Measurements from ENCODE around the gene SLC35F5. TPM values are rescaled to one million over a fixed set of nuclear protein-coding genes. Genes with fewer than 3 reads are reported as not detected.

SLC35F5 gene
- total and polyA plus RNA-seq, 2 of the 13 experiments (the other 11 are each of a cell fraction or from before 2014, with no cell fraction given): 139 to 174 TPM

DNA sequence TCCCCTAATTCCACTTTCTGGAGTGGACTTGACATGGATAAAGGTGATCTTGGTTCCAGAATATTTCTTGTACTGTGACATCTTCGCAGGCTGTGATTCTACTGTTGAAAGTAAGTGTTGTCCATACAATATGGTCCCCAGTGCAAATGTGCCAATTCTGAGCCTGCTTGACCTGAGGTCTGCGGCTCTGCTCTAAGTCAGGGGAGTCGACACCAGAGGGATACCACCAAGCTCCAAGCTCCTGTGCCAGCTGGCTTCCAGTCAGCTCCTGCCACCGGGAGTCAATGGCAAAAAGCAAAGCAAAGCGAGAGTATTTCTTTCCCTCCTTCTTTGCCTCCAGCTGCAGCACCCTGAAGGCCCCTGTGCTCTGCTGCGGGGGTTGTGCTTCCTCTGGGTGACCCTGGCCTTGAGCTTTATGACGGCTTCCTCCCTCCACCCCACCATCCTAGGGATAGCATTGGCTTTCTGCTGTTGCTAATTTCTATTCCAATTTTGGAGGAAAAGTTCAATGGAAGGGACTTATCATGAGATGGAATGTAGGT is 50.4 kb downstream of the SLC35F5 start:
- Histone ChIP-seq H3K4me2 (ENCODE audit: low read depth, low read length) (no peak overlapping the region), H4K20me1 (ENCODE audit: insufficient read depth, low read length) (no peaks in the 10 kb centered on the region), H3K79me2 (ENCODE audit: insufficient read depth, low read length) (no peaks in the 10 kb centered on the region), H3K27me3 (ENCODE audit: control insufficient read depth in 1 of 2, insufficient read depth in 2 of 2, low read length in 2 of 2) (no peaks in the 10 kb centered on the region), H3K36me3 (replicated peaks in 1 of 2; ENCODE audit: control insufficient read depth in 1 of 2, insufficient read depth in 2 of 2, low read length in 2 of 2) (no peaks in the 10 kb centered on the region), H3K9ac (ENCODE audit: insufficient read depth, low read depth, low read length) (no peak overlapping the region), H3K4me3 (replicated peaks in 1 of 3; ENCODE audit: insufficient read depth in 1 of 3, low read depth in 2 of 3, low read length in 3 of 3) (no peak overlapping the region), H3K9me3 (ENCODE audit: low read length) (no peaks in the 10 kb centered on the region), H3K4me1 (ENCODE audit: insufficient read depth, low read length) (peaks cover 9% of the 10 kb centered on the region), H3K27ac (ENCODE audit: extremely low read length, insufficient read depth, low read length) (no peak overlapping the region), H2AFZ (ENCODE audit: low read length) (no peak overlapping the region)
- CTCF ChIA-PET (ENCODE audit: low intra/inter-chr PET ratio, low total read pairs): interaction anchor here (1.2 kb wide), 1 partner anchor 102 kb away, joined by 3 read pairs; no protein-coding TSS in a partner anchor
- no TSS peak for BruUV-seq (replicated peaks)
- in situ Hi-C loops (cut with HindIII; ENCODE audit: extremely low pct_ligation_motif_present, low pct_unique_long_range_greater_than_20kb): no loop called here
- ATAC-seq (peak; percentile 80), DNase-seq (ENCODE audit: low spot score) (no peak), FAIRE-seq (peak; percentile 43)
- WGBS (ENCODE audit: low lambda C conversion rate): 65% methylated on average over 7 of the region's 7 CpGs
- POLR2A ChIA-PET: interaction anchor here (0.7 to 1.3 kb wide), 3 partner anchors 50 to 269 kb away, joined by 3 read pairs; partner anchors contain the start of gene SLC35F5
- intact Hi-C loops (cut with micrococcal nuclease; ENCODE audit: unreplicated experiment): loop anchor here (10.0 kb wide), 1 partner anchor 101 kb away; no protein-coding TSS in a partner anchor
- TF ChIP-seq MLXIP (CRISPR knock-in tag; IDR thresholded peaks at IDR 0.05; ENCODE audit: borderline replicate concordance): no peak
- no peak for TF ChIP-seq ELF1 (CRISPR knock-in tag; IDR thresholded peaks at IDR 0.05)
- TF ChIP-seq THYN1 (CRISPR knock-in tag; IDR thresholded peaks at IDR 0.05; ENCODE audit: borderline replicate concordance, low read depth): no peak
- TF ChIP-seq ZNF33B (CRISPR knock-in tag; IDR thresholded peaks at IDR 0.05): 0 out of 2 replicates have a peak, but pooled peaks have one; percentile 30
- TF ChIP-seq MED8 (CRISPR knock-in tag; IDR thresholded peaks at IDR 0.05; ENCODE audit: insufficient replicate concordance): peak; percentile 30
- peak; percentile 18; the same call in 1 of the 2 replicates for TF ChIP-seq SALL1 (CRISPR knock-in tag; IDR thresholded peaks at IDR 0.05)
- 0 out of 2 replicates have a peak, but pooled peaks have one; percentile 28 for TF ChIP-seq NRL (CRISPR knock-in tag; IDR thresholded peaks at IDR 0.05; ENCODE audit: borderline replicate concordance)
- TF ChIP-seq, protein P1, sequence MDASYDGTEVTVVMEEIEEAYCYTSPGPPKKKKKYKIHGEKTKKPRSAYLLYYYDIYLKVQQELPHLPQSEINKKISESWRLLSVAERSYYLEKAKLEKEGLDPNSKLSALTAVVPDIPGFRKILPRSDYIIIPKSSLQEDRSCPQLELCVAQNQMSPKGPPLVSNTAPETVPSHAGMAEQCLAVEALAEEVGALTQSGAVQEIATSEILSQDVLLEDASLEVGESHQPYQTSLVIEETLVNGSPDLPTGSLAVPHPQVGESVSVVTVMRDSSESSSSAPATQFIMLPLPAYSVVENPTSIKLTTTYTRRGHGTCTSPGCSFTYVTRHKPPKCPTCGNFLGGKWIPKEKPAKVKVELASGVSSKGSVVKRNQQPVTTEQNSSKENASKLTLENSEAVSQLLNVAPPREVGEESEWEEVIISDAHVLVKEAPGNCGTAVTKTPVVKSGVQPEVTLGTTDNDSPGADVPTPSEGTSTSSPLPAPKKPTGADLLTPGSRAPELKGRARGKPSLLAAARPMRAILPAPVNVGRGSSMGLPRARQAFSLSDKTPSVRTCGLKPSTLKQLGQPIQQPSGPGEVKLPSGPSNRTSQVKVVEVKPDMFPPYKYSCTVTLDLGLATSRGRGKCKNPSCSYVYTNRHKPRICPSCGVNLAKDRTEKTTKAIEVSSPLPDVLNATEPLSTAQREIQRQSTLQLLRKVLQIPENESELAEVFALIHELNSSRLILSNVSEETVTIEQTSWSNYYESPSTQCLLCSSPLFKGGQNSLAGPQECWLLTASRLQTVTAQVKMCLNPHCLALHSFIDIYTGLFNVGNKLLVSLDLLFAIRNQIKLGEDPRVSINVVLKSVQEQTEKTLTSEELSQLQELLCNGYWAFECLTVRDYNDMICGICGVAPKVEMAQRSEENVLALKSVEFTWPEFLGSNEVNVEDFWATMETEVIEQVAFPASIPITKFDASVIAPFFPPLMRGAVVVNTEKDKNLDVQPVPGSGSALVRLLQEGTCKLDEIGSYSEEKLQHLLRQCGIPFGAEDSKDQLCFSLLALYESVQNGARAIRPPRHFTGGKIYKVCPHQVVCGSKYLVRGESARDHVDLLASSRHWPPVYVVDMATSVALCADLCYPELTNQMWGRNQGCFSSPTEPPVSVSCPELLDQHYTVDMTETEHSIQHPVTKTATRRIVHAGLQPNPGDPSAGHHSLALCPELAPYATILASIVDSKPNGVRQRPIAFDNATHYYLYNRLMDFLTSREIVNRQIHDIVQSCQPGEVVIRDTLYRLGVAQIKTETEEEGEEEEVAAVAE (CRISPR knock-in tag; IDR thresholded peaks at IDR 0.05; ENCODE audit: borderline replicate concordance): no peak
- TF ChIP-seq HNF4A (CRISPR knock-in tag; IDR thresholded peaks at IDR 0.05): 0 out of 2 replicates have a peak, but pooled peaks have one; percentile 6
- no peak for TF ChIP-seq MIER3 (CRISPR knock-in tag; IDR thresholded peaks at IDR 0.05; ENCODE audit: borderline replicate concordance)
- TF ChIP-seq CBFB (CRISPR knock-in tag; IDR thresholded peaks at IDR 0.05): no peak
- TF ChIP-seq ZNF784 (CRISPR knock-in tag; IDR thresholded peaks at IDR 0.05; ENCODE audit: borderline replicate concordance): no peak
- no peak for TF ChIP-seq ZNF547 (CRISPR knock-in tag; IDR thresholded peaks at IDR 0.05)
- TF ChIP-seq RBAK (CRISPR knock-in tag; IDR thresholded peaks at IDR 0.05): no peak
- TF ChIP-seq FOXJ3 (CRISPR knock-in tag; IDR thresholded peaks at IDR 0.05; ENCODE audit: borderline replicate concordance): no peak
- no peak for TF ChIP-seq MATR3 (CRISPR knock-in tag; IDR thresholded peaks at IDR 0.05)
- TF ChIP-seq ZNF296 (CRISPR knock-in tag; conservative IDR thresholded peaks at IDR 0.05): no peak
